Activated naive CD4-positive, alpha-beta T cell treated with anti-CD3 and anti-CD28 coated beads, Interleukin-2, amount 50 U/mL, for 16 hours (primary cell): ENCODE measurements around the gene R3HDM1.
"Not testable (repeated sequence)": the region's sequence is repeated elsewhere in the genome, so short reads cannot be mapped to it uniquely, and the experiment has no call there.

Experiments used
- DNase-seq: peaks from one replicate; pipeline ENCODE4 v3.0.0-alpha.2; 2020

R3HDM1 gene

DNA sequence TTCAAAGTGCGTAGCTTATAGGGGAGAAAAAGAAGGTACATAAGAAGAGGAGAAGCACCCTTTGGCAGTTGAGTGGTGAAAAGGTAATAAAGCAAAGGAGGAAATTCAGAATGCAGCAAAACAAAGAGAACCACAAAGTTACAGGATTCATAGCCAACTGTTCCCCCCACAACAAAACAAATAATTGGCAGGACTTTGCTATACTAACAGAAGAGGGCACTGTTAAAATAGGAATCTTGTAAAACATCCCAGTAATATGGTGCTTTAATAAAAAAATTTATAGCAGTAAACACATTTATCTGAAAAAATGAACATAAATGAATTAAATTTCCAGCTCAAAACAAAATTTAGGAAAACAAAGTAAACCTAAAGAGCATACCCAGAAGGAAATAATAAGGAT, 42.3 kb downstream of the R3HDM1 start:
- no peak for DNase-seq

DNA sequence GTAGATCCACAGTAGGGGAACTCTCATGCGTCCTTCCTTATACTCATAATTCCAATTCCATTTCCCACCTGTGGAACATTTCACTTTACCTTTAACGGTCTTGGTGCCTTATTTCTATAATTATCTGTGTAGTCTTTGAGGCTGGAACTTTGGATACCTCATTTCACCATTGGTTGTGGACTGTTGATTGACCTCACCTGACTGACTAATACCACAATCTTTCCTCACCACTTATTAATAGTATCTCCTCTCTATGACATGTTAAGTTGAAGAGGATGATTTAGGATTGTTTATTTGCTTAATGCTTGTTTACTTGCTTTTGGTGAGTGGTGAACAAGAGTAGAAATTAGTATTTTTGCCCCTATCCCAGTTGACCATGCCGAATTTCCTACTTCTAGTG, 50.0 kb downstream of the R3HDM1 start:
- DNase-seq = no peak

DNA sequence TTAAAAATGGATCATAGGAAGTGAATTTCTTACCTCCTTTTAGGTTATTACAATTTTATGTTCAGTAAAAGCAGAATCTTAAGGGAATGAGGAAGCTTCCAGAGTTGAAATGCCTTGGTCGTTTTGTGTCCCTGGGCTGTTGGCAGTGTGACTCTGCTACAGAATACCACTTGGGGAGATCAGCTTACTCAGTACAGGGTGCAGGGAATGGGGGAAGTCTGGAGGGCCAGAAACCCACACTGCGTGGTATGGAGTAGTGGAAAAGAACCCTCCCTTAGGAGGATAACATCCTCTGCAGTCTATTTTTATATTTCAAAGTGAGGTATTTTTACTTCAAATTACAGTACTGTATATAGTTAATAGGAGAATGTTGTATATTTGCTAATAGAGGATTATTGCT, 51.1 kb downstream of the R3HDM1 start:
- no peak for DNase-seq

DNA sequence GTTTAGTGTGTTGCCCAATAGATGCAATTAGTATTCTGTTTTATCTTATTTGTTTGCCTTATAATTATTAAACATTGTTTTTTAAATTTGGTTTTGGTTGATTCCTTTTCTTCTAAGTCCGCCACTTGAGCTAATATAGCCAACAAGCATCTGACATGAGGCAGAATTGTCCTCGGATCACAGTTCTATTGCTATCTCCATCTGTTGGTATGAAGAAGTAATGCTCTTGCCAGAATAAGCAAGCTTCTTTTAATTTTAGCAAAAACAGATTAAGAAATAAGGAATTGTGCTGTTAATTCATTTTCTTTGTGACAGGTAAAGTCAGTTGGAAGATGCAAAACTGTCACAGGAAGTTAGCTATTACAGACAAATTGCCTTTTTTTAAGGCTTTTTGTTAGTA, 54.3 kb downstream of the R3HDM1 start:
- DNase-seq = no peak

DNA sequence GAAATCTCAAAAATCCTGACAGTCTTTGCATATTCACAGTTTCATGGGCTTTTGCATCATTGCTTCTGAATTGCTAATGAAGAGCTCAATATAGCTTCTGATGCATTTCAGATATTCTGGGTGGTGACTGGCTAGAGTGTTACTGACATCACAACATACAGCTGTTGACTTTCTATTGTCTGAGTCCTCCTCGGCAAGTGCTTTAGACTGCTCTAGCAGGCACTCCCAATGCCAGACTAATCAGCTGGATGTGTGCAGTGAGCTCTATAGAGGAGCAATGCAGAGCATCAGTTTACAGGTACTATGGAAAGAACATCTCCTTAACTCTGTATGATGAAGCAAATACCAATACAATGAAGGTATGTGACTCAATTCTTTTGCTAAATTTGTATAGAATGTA, 54.9 kb downstream of the R3HDM1 start:
- no peak for DNase-seq

DNA sequence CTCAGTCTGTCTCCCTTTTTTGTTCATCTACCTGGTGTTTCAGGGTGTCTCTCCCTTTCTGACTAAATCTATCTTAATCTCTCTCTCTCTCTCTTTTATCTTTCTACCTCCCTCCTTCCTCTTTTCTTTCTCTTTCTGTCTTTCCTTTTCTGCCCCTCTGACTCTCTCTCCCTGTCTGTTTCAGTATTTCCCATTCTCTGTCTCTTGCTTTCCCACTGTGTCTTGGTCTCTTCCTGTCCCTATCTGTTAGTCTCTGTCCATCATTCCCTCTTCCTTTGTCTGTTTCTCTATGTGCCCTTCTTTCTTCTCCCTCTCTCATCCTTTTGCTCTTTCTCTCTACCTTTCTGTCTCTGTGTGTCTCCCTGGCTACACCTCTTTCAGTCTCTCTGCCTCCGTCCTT, 56.7 kb downstream of the R3HDM1 start:
- no peak for DNase-seq

DNA sequence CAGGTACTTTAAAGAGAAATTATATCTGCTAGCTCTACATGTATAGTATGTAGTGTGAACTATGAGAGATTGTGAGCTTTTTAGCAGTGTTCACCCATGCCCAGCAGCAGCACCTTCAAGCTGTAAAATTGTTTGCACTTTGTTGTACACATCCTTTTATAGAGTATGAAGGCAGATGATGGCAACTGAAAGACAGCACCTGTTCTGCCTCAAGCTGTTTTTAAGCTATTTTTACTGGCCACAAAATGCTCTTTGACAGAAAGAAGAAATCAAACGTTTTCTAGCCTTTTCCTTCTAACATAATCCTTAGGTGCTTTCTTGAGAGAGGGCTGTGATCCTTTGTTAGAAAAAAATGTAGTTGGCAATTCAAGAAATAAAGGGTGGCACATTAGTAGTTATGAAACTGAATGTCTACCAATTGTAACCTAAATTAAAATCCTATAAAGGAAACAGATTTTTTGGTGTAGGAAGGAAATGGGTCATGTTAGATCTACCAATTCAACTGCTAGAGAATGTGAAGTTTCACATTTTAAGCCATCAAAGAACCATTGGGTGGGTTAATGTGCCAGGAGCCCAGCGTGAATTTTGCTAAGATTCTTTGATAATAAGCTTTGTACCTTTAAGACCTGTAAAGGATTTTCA, 59.5 kb downstream of the R3HDM1 start:
- DNase-seq = no peak

DNA sequence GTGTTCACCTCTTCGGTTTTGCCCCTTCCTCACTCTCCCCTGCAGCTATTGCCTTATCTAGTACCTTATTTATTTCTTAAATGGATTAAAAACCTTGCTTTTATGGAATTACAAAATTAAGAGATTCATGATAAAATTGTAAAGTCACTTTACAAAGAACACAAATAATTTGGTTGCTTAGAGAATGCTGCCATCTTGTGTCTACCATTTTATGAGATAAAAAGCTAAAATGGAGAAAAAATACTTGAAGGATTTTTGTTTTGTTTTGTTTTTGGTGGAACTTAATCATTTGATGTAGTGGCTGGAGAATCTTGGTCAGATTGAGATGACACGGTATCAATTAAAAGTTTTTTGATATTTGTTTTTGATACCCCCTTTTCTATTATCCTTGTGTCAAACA, 69.6 kb downstream of the R3HDM1 start:
- no peak for DNase-seq

DNA sequence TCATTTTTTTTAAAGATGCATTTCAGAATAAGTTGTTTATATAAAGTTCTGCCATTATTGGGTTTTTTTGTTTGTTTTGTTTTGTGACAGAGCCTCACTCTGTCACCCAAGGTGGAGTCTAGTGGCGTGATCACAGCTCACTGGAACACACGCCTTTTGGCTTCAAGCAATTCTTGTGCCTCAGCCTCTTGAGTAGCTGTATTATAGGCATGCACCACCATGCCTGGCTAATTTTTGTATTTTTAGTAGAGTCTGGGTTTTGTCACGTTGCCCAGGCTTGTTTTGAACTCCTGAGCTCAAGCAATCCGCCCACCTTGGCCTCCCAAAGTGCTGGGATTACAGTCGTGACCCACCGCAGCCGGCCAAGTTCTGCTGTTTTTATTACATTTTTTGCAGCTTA, 72.3 kb downstream of the R3HDM1 start:
- DNase-seq = no peak

DNA sequence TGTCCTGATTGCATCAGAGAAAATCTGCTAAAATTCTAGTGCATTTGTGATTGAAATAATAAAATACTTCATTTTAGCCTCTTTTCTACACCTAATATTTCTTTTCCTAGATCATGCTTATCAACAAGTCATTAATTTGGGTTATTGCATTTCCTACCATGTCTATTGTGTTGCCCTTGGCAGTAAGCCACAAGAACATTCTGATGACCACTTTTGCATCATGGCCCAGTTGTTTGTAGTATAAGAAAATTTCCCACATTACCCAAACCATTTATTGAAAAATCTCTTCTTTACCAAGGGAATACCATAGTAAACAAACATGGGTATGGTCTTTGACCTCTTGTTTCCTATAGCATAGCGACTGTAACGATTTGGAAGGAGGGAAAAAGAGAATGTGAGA, 76.3 kb downstream of the R3HDM1 start:
- DNase-seq = no peak

DNA sequence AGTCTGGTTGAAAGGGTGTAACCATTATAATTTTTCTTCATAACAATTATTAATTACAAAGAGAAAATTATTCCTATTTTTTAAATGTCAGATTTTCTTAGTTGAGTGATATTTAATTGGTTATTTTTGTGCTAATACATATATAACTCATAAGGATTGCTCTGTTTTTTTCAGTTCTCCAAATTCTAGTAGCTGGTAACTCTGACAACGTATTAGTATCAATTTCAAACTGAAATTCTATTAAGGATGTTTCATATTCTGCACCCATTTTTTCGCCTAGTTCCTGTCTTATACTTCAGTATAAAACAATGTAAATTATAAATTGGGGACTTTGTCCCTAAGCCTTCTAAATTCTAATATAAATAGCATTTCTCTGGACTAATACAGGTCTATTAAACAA, 81.0 kb downstream of the R3HDM1 start:
- DNase-seq = no peak

DNA sequence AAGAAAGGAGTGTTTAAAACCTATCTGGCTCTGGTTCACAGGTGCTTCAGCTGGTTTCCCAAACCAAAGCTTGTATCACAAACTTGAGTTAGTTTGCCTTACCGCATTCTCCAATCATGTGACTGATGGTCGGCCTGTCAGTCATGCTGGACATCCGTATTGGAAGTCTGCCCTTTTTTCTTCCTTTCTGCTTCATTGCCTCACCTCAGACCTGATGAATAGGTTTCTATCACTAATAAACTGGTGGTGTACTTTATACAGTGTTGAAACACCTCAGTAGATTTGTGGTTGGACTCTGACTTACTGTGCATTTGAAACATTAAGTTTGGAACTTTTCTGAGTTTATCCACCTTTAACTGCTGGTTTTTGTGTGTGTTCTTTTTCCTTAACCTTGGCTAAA, 84.1 kb downstream of the R3HDM1 start:
- DNase-seq = no peak

DNA sequence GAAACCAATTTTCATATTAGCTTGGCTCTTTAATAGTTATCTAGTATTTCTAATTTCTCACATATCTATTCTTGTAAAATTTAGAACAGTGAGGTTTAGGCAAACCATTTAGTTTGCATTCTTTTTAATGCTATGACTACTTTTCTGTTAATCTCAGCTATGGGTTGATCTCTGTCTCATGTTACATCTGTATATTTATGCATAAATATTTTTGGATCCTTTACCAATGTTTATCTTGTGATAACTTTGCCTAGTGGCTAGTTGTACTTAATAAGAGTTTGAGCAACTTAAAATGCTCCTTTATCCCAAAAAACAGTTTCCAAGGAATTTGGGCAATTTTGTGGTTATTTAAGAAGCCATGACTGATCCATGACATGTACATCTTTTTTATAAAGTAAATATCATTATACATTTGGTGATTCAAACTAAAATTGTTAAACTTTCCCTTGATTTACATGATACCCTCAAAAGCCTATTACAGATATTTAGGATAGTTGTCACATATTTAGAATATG, 86.3 kb downstream of the R3HDM1 start:
- no peak for DNase-seq

DNA sequence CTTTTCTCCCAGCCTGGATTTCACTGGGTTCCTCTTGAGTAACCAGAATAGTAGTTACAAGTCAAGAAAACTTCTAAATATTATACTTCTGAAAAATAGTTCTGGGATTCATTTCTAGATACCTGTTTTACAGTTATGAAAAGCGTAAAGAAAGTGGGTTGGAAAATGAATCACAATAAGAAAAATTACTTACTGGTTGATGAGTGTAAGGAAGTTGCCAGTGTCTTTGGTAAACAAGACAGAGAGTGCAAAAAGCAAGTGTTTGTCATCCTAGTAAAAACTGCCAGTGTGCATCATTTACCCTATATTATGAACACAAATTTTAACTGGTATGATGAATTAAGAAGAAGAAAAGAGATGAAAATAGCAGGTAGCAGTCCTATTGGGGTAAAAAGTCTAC, 88.9 kb downstream of the R3HDM1 start:
- DNase-seq = no peak

DNA sequence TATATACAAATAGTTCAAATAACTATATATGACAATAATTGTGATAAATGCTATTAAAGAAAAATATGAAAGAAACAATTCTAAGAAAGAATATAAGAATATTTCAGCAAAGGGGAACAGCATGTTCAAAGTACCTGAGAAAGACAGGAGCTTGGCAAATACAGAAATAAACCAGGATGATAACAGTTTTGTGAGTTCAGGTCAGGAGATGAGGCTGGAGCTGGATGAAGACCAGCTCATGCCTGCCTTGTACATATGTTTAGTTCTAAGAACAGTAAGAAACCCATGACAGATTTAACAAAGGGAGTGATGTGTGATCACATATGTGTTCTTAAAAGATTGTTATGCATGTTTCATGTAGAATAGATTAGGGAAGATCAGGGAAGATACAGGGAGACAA, 98.2 kb downstream of the R3HDM1 start:
- DNase-seq = no peak

DNA sequence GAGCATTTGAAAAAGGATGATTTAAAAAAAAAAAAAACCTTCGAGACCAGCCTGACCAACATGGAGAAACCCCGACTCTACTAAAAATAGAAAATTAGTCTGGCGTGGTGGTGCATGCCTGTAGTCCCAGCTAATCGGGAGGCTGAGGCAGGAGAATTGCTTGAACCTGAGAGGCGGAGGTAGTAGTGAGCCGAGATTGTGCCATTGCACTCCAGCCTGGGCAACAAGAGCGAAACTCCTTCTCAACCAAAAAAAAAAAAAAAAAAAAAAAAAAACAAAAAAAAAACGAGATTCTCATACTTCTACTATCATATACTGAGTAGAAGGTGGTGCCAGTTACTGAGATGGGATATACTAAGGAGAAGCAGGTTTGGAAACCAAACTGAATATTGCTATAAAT, 98.8 kb downstream of the R3HDM1 start:
- not testable (repeated sequence) for DNase-seq

DNA sequence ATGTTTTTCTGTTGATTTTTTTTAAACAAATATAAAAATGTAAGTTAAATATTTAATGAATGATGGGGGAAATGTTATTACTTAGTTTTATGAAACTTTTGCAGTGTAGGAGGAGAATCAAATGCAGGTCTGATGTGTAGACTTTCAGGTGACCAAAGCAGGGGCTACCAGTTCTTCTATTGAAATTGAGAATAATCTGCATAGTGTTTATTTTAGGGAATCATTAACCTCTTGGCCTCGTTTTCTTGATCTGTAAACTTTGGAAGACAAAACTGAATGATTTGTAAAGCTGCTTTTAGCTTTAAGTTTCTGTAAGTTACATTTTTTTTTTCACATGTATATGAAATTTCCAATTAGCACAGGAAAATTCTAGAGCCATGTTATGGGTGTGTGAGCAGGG, 99.2 kb downstream of the R3HDM1 start:
- no peak for DNase-seq

DNA sequence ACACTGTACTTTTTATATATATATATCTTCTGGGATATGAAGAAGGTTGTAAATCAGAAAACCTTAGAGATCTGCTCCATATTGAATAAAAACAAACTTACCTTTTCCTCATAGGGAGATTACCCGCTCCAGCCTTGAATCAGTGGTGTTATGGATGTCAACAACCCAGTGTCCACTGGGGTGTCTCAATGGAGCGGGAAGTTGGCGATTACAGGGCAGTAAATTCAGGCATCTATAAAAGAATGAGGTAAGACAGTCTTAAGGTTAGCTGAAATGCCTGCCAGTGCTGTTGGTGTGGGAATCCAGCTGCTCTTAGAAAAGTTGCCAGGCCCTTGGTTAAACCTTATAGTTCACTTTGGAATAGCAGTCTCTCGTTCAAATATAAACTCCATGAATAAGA, 102.3 kb downstream of the R3HDM1 start:
- no peak for DNase-seq

DNA sequence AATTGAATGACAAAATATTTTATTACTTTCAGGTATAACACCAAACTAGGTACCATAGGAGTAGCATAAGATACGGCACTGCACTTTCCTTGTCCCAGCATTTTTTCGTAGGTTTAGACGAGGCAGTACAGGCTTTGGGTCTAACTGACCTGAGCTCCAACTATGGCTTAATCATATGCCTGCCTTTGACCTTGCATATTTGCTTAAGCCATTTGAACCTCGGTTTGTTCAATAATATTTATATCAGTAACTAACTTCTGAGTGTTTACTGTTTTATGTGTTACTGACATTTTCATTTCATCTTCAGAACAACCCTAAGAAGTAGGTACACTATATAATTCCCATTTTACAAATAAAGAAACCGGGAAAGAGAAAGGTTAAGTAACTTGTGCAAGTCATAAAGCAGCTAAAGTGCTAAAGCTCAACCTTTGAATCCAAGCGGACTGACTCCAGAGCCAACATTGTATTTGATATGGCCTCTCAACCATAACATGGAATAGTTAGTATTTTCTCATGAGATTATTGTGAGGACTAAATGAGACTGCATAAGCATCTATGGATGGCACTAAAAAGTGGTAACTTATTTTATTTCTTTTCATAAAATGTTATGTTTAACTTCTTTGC, 104.0 kb downstream of the R3HDM1 start:
- no peak for DNase-seq

DNA sequence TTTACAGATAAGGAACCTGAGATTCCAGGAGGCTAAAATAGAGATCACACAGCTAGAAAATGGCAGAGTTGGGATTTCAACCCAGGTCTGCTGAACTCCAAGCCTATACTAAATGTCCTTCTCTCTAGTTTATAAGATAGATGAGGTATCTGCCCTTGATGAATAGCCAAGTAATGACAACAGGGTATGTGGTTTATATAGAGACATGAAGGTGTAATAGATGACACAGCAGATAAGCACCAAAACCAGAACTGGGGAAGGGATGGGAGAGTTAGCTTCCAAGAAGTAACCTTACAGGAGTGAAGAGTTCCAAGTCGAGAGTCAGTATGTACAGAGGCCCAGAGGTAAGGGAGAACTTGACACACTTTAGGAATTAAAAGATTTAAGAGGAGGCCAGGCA, 105.7 kb downstream of the R3HDM1 start:
- no peak for DNase-seq

DNA sequence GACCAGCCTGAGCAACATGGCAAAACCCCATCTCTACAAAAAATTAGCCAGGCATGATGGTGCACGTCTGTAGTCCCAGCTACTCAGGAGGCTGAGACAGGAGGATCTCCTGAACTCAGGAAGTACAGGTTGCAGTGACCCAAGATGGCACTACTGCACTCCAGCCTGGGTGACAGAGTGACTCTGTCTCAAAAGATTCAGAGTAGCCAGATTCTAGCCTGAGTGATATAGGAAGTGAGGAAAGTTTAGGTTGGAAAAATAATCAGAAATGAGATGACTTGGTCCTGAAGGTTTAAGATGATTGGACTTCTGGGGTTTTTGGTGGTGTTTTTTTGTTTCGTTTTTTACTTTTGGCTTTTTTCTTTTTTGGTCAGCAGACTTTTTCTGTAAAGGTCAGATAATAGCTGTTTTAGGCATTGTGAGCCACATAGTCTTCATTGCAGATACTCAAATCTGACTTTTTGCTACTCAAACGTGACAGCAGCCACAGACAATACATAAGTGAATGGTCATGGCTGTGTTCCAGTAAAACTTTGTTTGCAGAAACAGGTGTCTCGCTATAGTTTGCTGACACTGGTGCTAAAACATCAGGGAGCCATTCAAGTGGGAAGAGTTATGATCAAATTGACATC, 106.3 kb downstream of the R3HDM1 start:
- no peak for DNase-seq

DNA sequence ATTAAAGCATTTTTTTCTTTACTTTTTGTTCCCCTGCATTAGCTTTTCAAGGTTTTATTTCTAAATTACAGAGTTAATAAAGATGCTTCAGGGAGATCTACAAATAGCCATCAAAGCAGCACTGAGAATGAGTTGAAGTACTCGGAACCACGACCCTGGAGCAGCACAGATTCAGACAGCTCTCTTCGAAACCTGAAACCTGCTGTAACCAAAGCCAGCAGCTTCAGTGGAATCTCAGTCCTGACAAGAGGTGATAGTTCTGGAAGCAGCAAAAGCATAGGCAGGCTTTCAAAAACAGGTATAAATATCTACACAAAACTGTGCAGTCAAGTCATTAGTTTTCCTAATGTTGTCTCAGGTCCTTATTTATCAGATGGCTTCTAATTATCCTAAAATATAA, 107.5 kb downstream of the R3HDM1 start:
- DNase-seq = no peak

DNA sequence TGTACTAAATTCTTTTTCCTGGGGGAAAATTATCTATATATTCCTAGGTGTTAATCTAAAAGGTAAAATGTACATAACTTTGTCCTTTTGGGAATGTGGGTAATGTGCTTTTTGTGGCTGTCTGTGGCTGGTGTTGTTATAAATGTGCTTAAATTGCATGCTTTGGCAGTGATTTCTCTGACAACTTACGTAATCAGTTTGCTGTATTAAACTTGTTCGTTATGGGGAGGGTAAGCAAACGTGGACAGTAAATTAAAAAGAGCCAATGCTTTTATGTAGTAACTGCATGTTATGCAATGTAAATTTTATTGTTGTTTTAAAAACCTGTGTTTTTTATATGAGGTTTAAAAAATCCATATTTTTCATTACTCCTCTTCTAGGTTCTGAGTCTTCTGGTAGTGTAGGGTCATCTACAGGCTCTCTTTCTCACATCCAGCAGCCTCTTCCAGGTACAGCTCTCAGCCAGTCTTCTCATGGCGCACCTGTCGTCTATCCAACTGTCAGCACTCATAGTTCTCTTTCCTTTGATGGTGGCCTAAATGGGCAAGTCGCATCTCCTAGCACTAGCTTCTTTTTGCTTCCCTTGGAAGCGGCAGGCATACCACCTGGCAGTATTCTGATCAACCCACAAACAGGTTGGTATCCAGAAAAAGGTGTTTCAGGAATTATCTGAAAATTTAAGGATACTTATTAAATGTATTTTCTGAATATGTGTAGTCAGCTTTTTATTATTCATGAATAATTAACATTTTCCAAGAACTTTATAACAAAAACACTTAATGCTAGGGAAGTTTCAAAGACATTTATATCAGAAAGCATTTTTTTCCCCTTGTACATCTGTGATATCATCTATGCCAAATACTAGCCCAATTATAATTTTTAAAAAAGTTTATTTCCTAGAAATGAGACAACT, 110.1 kb downstream of the R3HDM1 start:
- no peak for DNase-seq
